GM12865 (cell line): Measurements from ENCODE around the gene FOXN4.

Experiments used
- DNase-seq: peaks from one replicate; pipeline ENCODE4 v3.0.0; 2010; ENCODE audit warnings: low read depth
- H3K4me3 ChIP-seq: 2 replicates; pipeline ENCODE4 v1.5.1; 2011; ENCODE audit warnings: mild to moderate bottlenecking, low read depth, low read length, control low read depth
- CTCF ChIP-seq: IDR thresholded peaks from 2 replicates; pipeline ENCODE4 v1.5.1; 2011; ENCODE audit warnings: low read length, control low read depth, low read depth, inconsistent platforms; ENCODE audit not compliant: insufficient read depth; ENCODE audit errors: missing control alignments

Gene FOXN4

GRCh38 chr12:109234012-109234411 lies 75.1 kb downstream of the FOXN4 start:
- TF ChIP-seq CTCF = no peak
- DNase-seq = no peak
- H3K4me3 ChIP-seq = no peak overlapping the region

DNA sequence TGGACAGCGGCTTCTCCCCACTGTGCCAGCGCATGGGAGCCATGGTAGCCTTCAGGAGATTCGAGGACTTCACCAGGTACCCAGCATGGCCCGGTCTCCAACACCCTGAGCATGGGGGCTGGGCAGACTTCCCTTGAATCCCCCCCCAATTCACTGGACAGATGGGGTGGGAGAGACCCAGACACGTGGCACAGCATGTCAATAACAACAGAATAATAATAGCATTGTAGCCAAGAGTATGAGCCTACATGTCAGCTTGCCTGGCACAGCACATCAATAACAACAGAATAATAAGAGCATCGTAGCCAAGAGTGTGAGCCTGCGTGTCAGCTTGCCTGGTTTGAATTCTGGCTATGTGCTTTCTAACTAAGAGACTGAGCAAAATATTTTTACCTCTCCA lies 76.4 kb downstream of the FOXN4 start:
- H3K4me3 ChIP-seq = no peak overlapping the region
- no peak for DNase-seq
- no peak for TF ChIP-seq CTCF

GRCh38 chr12:109230193-109230592 lies 78.9 kb downstream of the FOXN4 start:
- no peak for DNase-seq

DNA sequence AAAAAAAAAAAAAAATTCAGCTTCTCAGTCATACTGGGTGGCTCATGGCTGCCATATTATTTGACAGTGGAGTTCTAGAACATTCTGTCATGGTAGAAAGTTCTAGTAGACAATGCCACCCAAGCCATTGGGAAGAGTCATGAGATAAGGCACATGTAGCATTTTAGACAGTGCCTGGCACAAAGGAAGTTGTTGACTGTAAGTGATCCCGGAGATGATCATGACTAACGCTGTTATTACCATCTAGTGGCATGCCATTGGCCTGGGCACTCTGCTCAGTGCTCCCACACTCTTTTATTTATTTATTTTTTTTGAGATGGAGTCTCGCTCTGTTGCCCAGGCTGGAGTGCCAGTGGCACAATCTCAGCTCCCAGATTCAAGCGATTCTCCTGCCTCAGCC lies 80.4 kb downstream of the FOXN4 start:
- no peak overlapping the region for H3K4me3 ChIP-seq
- no peak for TF ChIP-seq CTCF
- no peak for DNase-seq

More at GRCh38 chr12:109230193-109230592, 78.9 kb downstream of the FOXN4 start:
- TF ChIP-seq CTCF = no peak
- H3K4me3 ChIP-seq = no peak overlapping the region
